T-helper 2 cell treated with Interferon-gamma antibody and Interleukin-4, amounts not matched to agents 5 μg/mL and 100 μg/mL, for 36 hours (primary cell): Measurements from ENCODE around the gene THOC2.
"Not testable (repeated sequence)": the region's sequence is repeated elsewhere in the genome, so short reads cannot be mapped to it uniquely, and the experiment has no call there.

ENCODE experiments used
- DNase-seq: peaks from one replicate; pipeline ENCODE4 v3.0.0; 2021; ENCODE audit warnings: low spot score
- H3K27ac Mint-ChIP-seq: one replicate; pipeline ENCODE4 v1.8.0; 2021; ENCODE audit warnings: mild to moderate bottlenecking, mixed read lengths
- H3K27me3 Mint-ChIP-seq: one replicate; pipeline ENCODE4 v1.8.0; 2021; ENCODE audit warnings: low read depth, mixed read lengths
- H3K36me3 Mint-ChIP-seq: one replicate; pipeline ENCODE4 v1.8.0; 2021; ENCODE audit warnings: low read depth, mixed read lengths
- H3K4me1 Mint-ChIP-seq: one replicate; pipeline ENCODE4 v1.8.0; 2021; ENCODE audit warnings: low read depth, mixed read lengths
- H3K4me3 Mint-ChIP-seq: one replicate; pipeline ENCODE4 v1.8.0; 2022; ENCODE audit warnings: mild to moderate bottlenecking, moderate library complexity, mixed read lengths
- H3K9me3 Mint-ChIP-seq: one replicate; pipeline ENCODE4 v1.8.0; 2021; ENCODE audit warnings: mixed read lengths

THOC2 gene

GRCh38 chrX:123749643-123750042 lies 16.8 kb upstream of the THOC2 start:
- Mint-ChIP-seq H3K4me1 (no peaks in the 10 kb centered on the region), H3K27ac (no peak overlapping the region), H3K4me3 (no peak overlapping the region), H3K27me3 (no peaks in the 10 kb centered on the region), H3K36me3 (no peaks in the 10 kb centered on the region), H3K9me3 (no peaks in the 10 kb centered on the region)
- DNase-seq, result no peak

- Mint-ChIP-seq H3K9me3 (no peaks in the 10 kb centered on the region), H3K27ac (no peak overlapping the region), H3K36me3 (no peaks in the 10 kb centered on the region), H3K27me3 (no peaks in the 10 kb centered on the region), H3K4me1 (peaks cover 5% of the 10 kb centered on the region), H3K4me3 (no peak overlapping the region)
- DNase-seq, result no peak
Observed at GRCh38 chrX:123745511-123745910, 12.7 kb upstream of the THOC2 start.

GRCh38 chrX:123743312-123743711 lies 10.5 kb upstream of the THOC2 start:
- peaks cover 6% of the 10 kb centered on the region for H3K4me1 Mint-ChIP-seq
- H3K27ac Mint-ChIP-seq, result no peak overlapping the region

GRCh38 chrX:123742440-123742839 lies 9.6 kb upstream of the THOC2 start:
- Mint-ChIP-seq H3K9me3 (no peaks in the 10 kb centered on the region), H3K27ac (no peak overlapping the region), H3K4me1 (peaks cover 6% of the 10 kb centered on the region), H3K36me3 (no peaks in the 10 kb centered on the region), H3K27me3 (peaks cover 2% of the 10 kb centered on the region), H3K4me3 (no peak overlapping the region)
- DNase-seq, result no peak

More at GRCh38 chrX:123743312-123743711, 10.5 kb upstream of the THOC2 start:
- DNase-seq, result no peak
- H3K9me3 Mint-ChIP-seq, result no peaks in the 10 kb centered on the region
- no peak overlapping the region for H3K4me3 Mint-ChIP-seq
- H3K27me3 Mint-ChIP-seq, result peaks cover 2% of the 10 kb centered on the region
- H3K36me3 Mint-ChIP-seq, result no peaks in the 10 kb centered on the region

- peaks cover 6% of the 10 kb centered on the region for H3K4me1 Mint-ChIP-seq
- no peak overlapping the region for H3K4me3 Mint-ChIP-seq
- peaks cover 2% of the 10 kb centered on the region for H3K27me3 Mint-ChIP-seq
- H3K36me3 Mint-ChIP-seq, result no peaks in the 10 kb centered on the region
- no peak for DNase-seq
- H3K27ac Mint-ChIP-seq, result no peak overlapping the region
- H3K9me3 Mint-ChIP-seq, result no peaks in the 10 kb centered on the region
Observed at GRCh38 chrX:123740536-123740935, 7.7 kb upstream of the THOC2 start.

- no peak overlapping the region for H3K27ac Mint-ChIP-seq
- H3K27me3 Mint-ChIP-seq, result peaks cover 2% of the 10 kb centered on the region
- no peaks in the 10 kb centered on the region for H3K9me3 Mint-ChIP-seq
- H3K36me3 Mint-ChIP-seq, result no peaks in the 10 kb centered on the region
- H3K4me3 Mint-ChIP-seq, result no peak overlapping the region
- peaks cover 6% of the 10 kb centered on the region for H3K4me1 Mint-ChIP-seq
- DNase-seq, result no peak
Observed at GRCh38 chrX:123740006-123740405, 7.2 kb upstream of the THOC2 start.

GRCh38 chrX:123739474-123739873 lies 6.6 kb upstream of the THOC2 start:
- Mint-ChIP-seq H3K27me3 (peaks cover 2% of the 10 kb centered on the region), H3K36me3 (no peaks in the 10 kb centered on the region), H3K4me3 (no peak overlapping the region), H3K4me1 (peaks cover 6% of the 10 kb centered on the region), H3K27ac (no peak overlapping the region), H3K9me3 (no peaks in the 10 kb centered on the region)
- no peak for DNase-seq

GRCh38 chrX:123738378-123738940 lies 5.6 kb upstream of the THOC2 start:
- no peaks in the 10 kb centered on the region for H3K36me3 Mint-ChIP-seq
- H3K27me3 Mint-ChIP-seq, result peaks cover 2% of the 10 kb centered on the region
- peaks cover 6% of the 10 kb centered on the region for H3K4me1 Mint-ChIP-seq
- H3K9me3 Mint-ChIP-seq, result no peaks in the 10 kb centered on the region
- H3K4me3 Mint-ChIP-seq, result no peak overlapping the region
- H3K27ac Mint-ChIP-seq, result no peak overlapping the region
- DNase-seq, result no peak

- Mint-ChIP-seq H3K4me3 (no peak overlapping the region), H3K36me3 (peaks cover 3% of the 10 kb centered on the region), H3K9me3 (no peaks in the 10 kb centered on the region), H3K27me3 (peaks cover 2% of the 10 kb centered on the region), H3K4me1 (peaks cover 7% of the 10 kb centered on the region), H3K27ac (no peak overlapping the region)
- no peak for DNase-seq
Observed at GRCh38 chrX:123736333-123736921, 3.6 kb upstream of the THOC2 start.

GRCh38 chrX:123735137-123735536 lies 2.3 kb upstream of the THOC2 start:
- DNase-seq, H3K27me3 Mint-ChIP-seq, H3K36me3 Mint-ChIP-seq, H3K27ac Mint-ChIP-seq, H3K4me3 Mint-ChIP-seq, H3K9me3 Mint-ChIP-seq: not testable (repeated sequence)
- H3K4me1 Mint-ChIP-seq, result peaks cover 13% of the 10 kb centered on the region

- H3K9me3 Mint-ChIP-seq, H3K36me3 Mint-ChIP-seq, DNase-seq, H3K27me3 Mint-ChIP-seq, H3K27ac Mint-ChIP-seq, H3K4me3 Mint-ChIP-seq: not testable (repeated sequence)
- H3K4me1 Mint-ChIP-seq, result peaks cover 15% of the 10 kb centered on the region
Observed at GRCh38 chrX:123734079-123734478, 1.2 kb upstream of the THOC2 start.

GRCh38 chrX:123731987-123732669 lies 724 bp downstream of the THOC2 start:
- peak overlapping the region; percentile 98 for H3K4me3 Mint-ChIP-seq
- H3K4me1 Mint-ChIP-seq, result peaks cover 19% of the 10 kb centered on the region
- H3K36me3 Mint-ChIP-seq, result peaks cover 7% of the 10 kb centered on the region
- H3K27ac Mint-ChIP-seq, result peak overlapping the region; percentile 93
- no peaks in the 10 kb centered on the region for H3K9me3 Mint-ChIP-seq
- peak; percentile 4 for DNase-seq
- no peaks in the 10 kb centered on the region for H3K27me3 Mint-ChIP-seq

GRCh38 chrX:123731258-123731986 lies 1.4 kb downstream of the THOC2 start:
- Mint-ChIP-seq H3K4me1 (peaks cover 19% of the 10 kb centered on the region), H3K36me3 (peaks cover 7% of the 10 kb centered on the region), H3K4me3 (peak overlapping the region; percentile 98), H3K9me3 (no peaks in the 10 kb centered on the region), H3K27ac (peak overlapping the region; percentile 85), H3K27me3 (no peaks in the 10 kb centered on the region)
- no peak for DNase-seq

GRCh38 chrX:123728554-123728953 lies 4.3 kb downstream of the THOC2 start:
- peaks cover 8% of the 10 kb centered on the region for H3K36me3 Mint-ChIP-seq
- H3K4me1 Mint-ChIP-seq, result peaks cover 21% of the 10 kb centered on the region
- H3K27ac Mint-ChIP-seq, result peak overlapping the region; percentile 31
- H3K4me3 Mint-ChIP-seq, result peak overlapping the region; percentile 54
- DNase-seq, result no peak
- no peaks in the 10 kb centered on the region for H3K27me3 Mint-ChIP-seq
- H3K9me3 Mint-ChIP-seq, result no peaks in the 10 kb centered on the region
